Amniotic stem cell (primary cell): ENCODE measurements around the gene BRD7.
"Not testable (repeated sequence)": the region's sequence is repeated elsewhere in the genome, so short reads cannot be mapped to it uniquely, and the experiment has no call there.

Source experiments
- DNase-seq: peaks from one replicate; lab custom pipeline; 2025; lab: John Stamatoyannopoulos, UW

BRD7 gene

GRCh38 chr16:50354629-50355456 is 13.9 kb downstream of the BRD7 start:
- DNase-seq: no peak

DNA sequence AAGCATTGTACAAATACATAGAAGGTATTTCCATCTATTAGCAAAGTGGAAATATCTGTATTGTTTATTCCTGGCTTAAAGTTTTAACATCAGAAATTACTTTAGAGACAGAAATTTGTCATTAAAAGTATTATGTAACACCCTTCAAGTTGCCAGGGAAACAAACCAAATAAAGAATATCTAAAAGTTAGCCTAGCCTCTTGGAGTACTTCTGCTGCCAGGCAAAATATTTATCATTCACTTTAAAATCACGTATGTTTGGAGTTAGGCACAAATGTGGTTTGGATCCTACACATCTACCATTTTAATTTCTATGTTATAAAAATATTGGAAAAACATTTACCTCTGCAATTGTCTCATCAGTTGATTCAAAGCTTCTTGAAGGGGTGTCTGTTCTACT is 14.7 kb downstream of the BRD7 start:
- DNase-seq: no peak

- DNase-seq: no peak
Measured at GRCh38 chr16:50351952-50352351, 16.8 kb downstream of the BRD7 start.

DNA sequence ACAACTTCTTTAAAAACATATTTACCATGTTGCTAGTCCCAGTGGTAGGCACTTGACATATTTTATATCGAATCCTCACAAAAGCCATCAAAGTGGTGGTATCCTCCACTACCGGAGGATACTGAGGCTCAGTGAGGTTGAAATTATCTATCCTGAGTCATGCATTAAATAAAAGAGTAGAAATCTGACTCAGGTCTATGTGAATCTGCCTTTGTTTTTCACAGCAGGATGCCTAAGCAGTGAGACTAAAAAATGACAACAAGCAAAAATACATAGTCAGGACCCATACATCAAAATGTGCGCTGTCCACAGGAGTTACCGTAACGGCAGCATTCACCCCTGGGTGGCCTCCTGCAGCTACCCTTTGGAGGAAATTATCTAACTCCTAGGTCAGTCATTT is 17.7 kb downstream of the BRD7 start:
- no peak for DNase-seq

DNA sequence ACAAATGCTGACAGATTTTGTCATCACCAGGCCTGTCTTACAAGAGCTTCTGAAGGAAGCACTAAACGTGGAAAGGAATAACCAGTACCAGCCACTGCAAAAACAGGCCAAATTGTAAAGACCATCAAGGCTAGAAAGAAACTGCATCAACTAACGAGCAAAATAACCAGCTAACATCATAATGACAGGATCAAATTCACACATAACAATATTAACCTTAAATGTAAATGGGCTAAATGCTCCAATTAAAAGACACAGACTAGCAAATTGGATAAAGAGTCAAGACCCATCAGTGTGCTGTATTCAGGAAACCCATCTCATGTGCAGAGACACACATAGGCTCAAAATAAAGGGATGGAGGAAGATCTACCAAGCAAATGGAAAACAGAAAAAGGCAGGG is 23.6 kb downstream of the BRD7 start:
- not testable (repeated sequence) for DNase-seq

DNA sequence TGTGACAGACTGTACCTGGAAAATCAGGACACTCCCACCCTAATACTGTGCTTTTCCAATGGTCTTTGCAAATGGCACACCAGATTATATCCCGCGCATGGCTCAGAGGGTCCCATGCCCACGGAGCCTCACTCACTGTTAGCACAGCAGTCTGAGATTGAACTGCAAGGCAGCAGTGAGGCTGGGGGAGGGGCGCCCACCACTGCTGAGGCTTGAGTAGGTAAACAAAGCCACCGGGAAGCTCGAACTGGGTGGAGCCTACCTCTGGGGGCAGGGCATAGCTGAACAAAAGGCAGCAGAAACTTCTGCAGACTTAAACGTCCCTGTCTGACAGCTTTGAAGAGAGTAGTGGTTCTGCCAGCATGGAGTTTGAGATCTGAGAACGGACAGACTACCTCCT is 25.2 kb downstream of the BRD7 start:
- not testable (repeated sequence) for DNase-seq

DNA sequence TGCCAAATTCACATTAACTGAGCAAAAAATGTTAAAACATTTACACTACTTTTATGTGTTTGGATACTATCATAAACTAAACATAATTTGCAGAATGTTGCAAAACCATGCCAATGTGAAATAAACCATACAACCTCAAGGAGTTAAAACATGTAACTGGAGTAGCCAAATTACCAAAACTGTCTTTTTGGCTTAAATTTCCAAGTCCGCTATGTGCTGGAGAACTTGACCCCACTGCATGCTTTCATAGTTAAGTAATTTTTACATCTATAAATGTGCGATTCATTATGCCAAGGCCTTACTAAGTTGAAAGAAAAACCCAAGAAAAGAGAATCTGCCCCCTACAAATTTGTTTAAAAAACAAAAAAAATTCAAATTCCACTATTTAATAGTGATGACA is 28.2 kb downstream of the BRD7 start:
- no peak for DNase-seq

- no peak for DNase-seq
Measured at GRCh38 chr16:50338371-50339231, 30.2 kb downstream of the BRD7 start.

DNA sequence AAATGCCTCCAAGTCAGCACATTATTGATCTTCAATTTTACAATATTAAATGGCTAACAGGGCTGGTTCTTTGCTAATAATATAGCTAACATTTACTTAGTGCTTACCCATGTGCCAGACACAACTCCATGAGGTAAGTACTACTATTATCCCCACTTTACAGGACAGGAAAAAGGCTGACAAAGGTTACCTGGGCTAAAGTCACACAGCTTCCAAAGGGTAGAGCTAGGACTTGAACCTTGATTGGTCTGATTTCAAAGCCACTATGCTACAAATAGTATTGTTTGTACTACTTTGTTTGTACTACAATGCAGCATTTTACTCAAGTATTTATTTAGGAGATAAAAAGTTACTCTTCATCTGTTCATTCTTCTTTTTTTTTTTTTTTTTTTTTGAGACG is 31.9 kb downstream of the BRD7 start:
- DNase-seq: no peak

GRCh38 chr16:50335196-50335958 is 33.4 kb downstream of the BRD7 start:
- no peak for DNase-seq

DNA sequence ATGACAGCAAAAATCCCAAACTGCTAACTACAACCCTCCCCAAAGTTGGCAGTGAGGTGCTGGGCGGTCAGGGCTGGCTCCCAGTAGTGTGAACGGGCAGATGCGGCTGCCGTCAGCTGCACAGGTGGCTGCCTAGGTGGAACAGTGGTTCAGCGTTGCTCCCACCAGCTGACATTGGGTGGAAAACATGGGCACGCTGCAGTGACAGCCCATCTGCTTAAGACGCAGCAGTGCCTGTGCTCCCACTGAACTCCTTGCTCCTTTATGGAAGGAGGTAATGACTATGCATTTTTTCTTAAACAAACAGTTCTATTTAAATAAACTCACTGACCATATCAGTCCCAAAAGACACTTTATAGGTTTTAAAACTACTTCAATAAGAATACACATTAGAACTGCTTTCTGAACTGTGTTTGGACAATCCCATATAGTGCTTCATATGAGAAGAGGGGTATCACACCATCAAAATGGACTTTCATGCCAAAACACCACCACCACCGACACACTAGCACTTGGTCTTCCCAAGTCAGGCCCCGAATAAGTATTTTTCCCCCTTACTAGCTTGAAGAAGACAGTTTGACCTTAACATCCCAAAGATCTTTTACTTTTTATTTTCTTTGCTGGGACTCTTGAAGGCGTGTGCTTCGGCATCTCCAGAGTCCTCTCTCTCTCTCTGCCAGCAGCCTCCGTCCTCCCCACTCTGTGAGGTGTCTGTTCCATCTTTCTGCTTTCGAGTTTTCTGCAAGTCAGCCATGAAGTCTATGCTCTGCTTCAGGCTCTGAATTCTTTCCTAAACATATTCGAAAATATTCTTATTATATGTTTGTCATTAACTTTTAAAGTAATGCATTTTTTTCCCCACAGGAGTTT is 34.4 kb downstream of the BRD7 start:
- DNase-seq: no peak

GRCh38 chr16:50332599-50332998 is 36.2 kb downstream of the BRD7 start:
- DNase-seq: no peak

DNA sequence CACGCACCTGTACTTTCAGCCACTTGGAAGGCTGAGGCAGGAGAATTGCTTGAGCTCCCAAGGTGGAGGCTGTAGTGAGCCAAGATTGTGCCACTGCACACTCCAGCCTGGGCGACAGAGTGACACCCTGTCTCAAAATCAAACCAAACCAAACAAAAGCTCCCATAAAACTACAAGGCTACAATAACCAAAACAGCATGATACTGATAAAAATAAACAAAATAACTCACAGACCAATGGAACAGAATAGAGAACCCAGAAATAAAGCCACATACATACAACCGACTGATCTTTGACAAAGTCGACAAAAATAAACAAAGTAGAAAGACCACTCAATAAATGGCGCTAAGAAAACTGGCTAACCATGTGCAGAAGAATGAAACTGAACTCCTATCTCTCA is 37.2 kb downstream of the BRD7 start:
- no peak for DNase-seq

DNA sequence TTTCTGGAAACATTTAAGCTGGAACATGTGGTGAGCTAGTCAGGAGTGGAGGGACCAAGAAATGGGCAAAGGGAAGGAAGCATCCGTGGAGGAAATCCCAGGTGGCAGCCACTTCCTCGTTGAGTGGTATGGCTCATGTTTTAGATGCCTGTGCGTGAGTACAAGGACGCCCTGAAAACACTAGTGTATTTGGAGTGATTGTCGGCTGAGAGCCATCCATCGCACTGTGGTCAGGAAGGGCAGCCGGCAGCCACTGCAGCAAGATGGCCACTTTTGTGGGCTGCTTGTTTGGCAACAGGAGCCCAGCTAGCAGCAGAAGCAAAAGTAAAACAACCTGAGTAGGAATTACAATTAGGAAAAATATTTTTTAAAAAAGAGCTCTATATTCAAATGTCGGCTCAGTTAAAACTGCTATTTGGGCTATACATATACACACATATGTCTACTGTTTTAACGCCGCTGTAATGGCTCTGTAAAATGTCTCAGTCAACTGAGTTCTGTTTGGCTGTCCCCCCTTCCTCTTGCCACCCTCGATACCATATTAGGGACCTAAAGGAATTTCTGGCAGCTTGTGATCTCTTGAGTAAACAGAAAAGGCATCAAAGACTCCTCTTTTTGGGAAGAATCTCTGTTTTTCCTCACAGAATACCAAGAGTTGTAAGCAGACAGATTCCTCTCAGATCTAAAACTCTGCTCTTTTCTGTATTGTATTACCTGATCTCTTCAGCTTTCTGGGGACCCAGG is 39.2 kb downstream of the BRD7 start:
- no peak for DNase-seq

- DNase-seq: no peak
Measured at GRCh38 chr16:50326835-50327465, 41.8 kb downstream of the BRD7 start.

GRCh38 chr16:50326264-50326663 is 42.5 kb downstream of the BRD7 start:
- DNase-seq: no peak

DNA sequence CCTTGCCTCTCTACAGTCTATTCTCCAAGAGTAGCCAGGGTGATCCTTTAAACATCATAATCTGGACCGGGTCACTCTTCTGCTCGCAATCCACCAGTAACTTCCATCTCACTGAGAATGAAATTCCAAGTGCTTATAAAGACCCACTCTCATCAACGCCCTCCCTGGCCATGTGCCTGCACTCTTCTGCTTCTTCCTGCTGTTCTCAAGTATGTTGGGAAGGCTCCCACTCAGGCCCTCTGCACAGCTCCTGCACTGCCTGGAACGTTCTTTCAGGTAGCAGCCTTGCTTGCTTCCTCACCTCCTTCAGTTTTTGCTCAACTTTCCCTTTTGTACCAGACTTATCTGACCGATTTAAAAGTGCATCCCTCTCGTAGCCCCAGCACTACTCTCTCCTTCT is 44.4 kb downstream of the BRD7 start:
- no peak for DNase-seq

DNA sequence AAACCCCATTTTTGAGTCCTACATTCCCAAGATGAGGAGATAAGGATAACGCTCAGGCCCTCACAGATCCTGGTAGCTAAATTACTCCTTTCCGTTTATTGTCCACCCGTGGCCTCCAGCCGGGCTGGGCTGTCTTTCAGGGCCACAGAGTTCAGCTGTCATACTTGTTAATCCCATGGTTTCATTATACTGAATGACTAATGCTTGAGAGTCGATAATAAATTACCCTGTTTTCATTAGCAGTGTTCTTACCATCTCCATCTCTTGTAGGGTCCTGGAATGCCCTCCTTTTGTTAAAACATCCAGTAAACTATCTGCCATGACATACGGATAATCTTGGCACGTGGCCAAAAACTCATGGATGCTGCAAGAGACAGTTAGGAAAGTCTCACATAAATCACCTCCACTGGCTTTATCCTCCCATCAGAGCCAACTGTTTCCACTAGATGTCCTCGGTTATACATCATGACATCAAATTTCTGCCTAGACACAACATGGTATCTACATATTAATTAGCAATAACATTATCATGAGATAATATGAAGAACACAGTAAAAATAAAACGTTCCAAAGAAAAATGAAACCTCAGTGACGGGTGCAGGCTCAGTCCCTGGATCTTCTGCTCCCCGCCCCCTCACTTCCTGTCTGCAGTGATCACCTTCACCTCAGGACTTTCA is 45.3 kb downstream of the BRD7 start:
- DNase-seq: no peak

DNA sequence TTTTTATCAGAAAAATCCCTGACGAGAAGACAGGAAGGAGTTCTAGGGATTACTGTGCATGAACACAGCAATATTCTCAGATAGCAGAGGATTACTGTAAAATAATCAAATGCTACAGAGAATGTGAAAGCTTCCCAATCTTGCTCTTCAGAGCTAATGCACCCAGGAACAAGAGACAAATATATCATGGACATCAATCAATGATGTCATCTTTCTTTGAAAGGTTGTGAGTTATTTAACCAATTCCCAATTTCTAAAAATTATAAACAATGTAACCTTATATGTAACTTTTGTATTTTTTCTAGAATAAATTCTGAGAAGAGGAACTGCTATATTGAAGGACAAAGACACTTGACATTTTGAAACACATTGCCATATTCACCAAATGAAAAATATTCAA is 46.5 kb downstream of the BRD7 start:
- DNase-seq: no peak

GRCh38 chr16:50320310-50320709 is 48.5 kb downstream of the BRD7 start:
- no peak for DNase-seq
